SK-N-MC (cell line): ENCODE results near the gene USH2A.

ENCODE experiments used
- DNase-seq: peaks from one replicate; pipeline ENCODE4 v3.0.0-alpha.2; 2011; ENCODE audit warnings: low read depth, low spot score
- H3K27ac ChIP-seq: fragments of 200-600 bp; sonication (generic); 2 replicates; pipeline ENCODE4 v1.5.1; 2016; ENCODE audit warnings: mixed run types
- H3K36me3 ChIP-seq: fragments of 200-600 bp; sonication (generic); 2 replicates; pipeline ENCODE4 v1.6.1; 2017; ENCODE audit warnings: antibody characterized with exemption, low read length, mixed read lengths; ENCODE audit not compliant: insufficient read depth
- H3K4me3 ChIP-seq: fragments of 200-600 bp; sonication (generic); 2 replicates; pipeline ENCODE4 v1.5.1; 2016
- H3K9ac ChIP-seq: fragments of 200-600 bp; sonication (generic); 2 replicates; pipeline ENCODE4 v1.8.0; 2017; ENCODE audit warnings: mixed run types, mixed read lengths; ENCODE audit not compliant: insufficient read length
- H3K9me3 ChIP-seq: fragments of 200-600 bp; sonication (generic); 2 replicates; pipeline ENCODE4 v1.6.1; 2017; ENCODE audit warnings: low read depth, mild to moderate bottlenecking, antibody characterized with exemption, low read length, moderate library complexity, mixed read lengths
- EZH2 ChIP-seq: fragments of 200-600 bp; sonication (generic); IDR thresholded peaks from one replicate; pipeline ENCODE4 v1.6.1; 2017; ENCODE audit warnings: antibody characterized with exemption
- FOXP2 ChIP-seq: optimal IDR thresholded peaks from 2 replicates; pipeline ENCODE3; 2011; ENCODE audit warnings: mild to moderate bottlenecking, moderate library complexity; ENCODE audit not compliant: insufficient read depth; ENCODE audit errors: extremely low read length, control extremely low read depth
- POLR2AphosphoS5 ChIP-seq: IDR thresholded peaks from 2 replicates; pipeline ENCODE4 v1.6.1; 2012; ENCODE audit warnings: mild to moderate bottlenecking, low read depth, low read length, borderline replicate concordance

USH2A gene

GRCh38 chr1:216422821-216423520 lies at the start of gene USH2A:
USH2A (minus strand) TSS chr1:216423448; CDS start chr1:216422336, 1,112 bp downstream.
- H3K36me3 ChIP-seq: no peaks in the 10 kb centered on the region
- no peak within 1 kb of the TSS for H3K9ac ChIP-seq
- no peaks in the 10 kb centered on the region for H3K9me3 ChIP-seq
- H3K4me3 ChIP-seq: no peak within 1 kb of the TSS
- no peak within 1 kb of the TSS for H3K27ac ChIP-seq
- no peak for DNase-seq
- no peak for TF ChIP-seq POLR2AphosphoS5
- no peak for TF ChIP-seq EZH2
- TF ChIP-seq FOXP2: no peak

- Histone ChIP-seq H3K9ac (no peak overlapping the region), H3K36me3 (no peaks in the 10 kb centered on the region), H3K4me3 (no peak overlapping the region), H3K9me3 (no peaks in the 10 kb centered on the region), H3K27ac (no peak overlapping the region)
- no peak for DNase-seq
- TF ChIP-seq EZH2 (no peak), FOXP2 (no peak), POLR2AphosphoS5 (no peak)
Observed at GRCh38 chr1:216466162-216466801, 43.0 kb upstream of the USH2A start.

GRCh38 chr1:216464489-216464888 lies 41.2 kb upstream of the USH2A start:
- Histone ChIP-seq H3K4me3 (no peak overlapping the region), H3K36me3 (no peaks in the 10 kb centered on the region), H3K9me3 (no peaks in the 10 kb centered on the region), H3K27ac (no peak overlapping the region), H3K9ac (no peak overlapping the region)
- DNase-seq: no peak
- no peak for TF ChIP-seq POLR2AphosphoS5
- TF ChIP-seq FOXP2: no peak
- TF ChIP-seq EZH2: no peak

- no peaks in the 10 kb centered on the region for H3K36me3 ChIP-seq
- DNase-seq: no peak
- H3K27ac ChIP-seq: no peak overlapping the region
- no peaks in the 10 kb centered on the region for H3K9me3 ChIP-seq
- TF ChIP-seq POLR2AphosphoS5 (no peak), FOXP2 (no peak), EZH2 (no peak)
- no peak overlapping the region for H3K4me3 ChIP-seq
- H3K9ac ChIP-seq: no peak overlapping the region
Observed at GRCh38 chr1:216462066-216462775, 39.0 kb upstream of the USH2A start.

- TF ChIP-seq EZH2 (no peak), POLR2AphosphoS5 (no peak), FOXP2 (no peak)
- H3K36me3 ChIP-seq: no peaks in the 10 kb centered on the region
- H3K9me3 ChIP-seq: no peaks in the 10 kb centered on the region
- H3K4me3 ChIP-seq: no peak overlapping the region
- no peak overlapping the region for H3K27ac ChIP-seq
- no peak overlapping the region for H3K9ac ChIP-seq
- DNase-seq: no peak
Observed at GRCh38 chr1:216461466-216461865, 38.2 kb upstream of the USH2A start.

GRCh38 chr1:216459651-216460207 lies 36.5 kb upstream of the USH2A start:
- no peak for DNase-seq
- Histone ChIP-seq H3K9me3 (no peaks in the 10 kb centered on the region), H3K27ac (no peak overlapping the region), H3K4me3 (no peak overlapping the region), H3K9ac (no peak overlapping the region), H3K36me3 (no peaks in the 10 kb centered on the region)
- TF ChIP-seq FOXP2 (no peak), EZH2 (no peak), POLR2AphosphoS5 (no peak)

GRCh38 chr1:216458812-216459211 lies 35.6 kb upstream of the USH2A start:
- Histone ChIP-seq H3K9ac (no peak overlapping the region), H3K4me3 (no peak overlapping the region), H3K36me3 (no peaks in the 10 kb centered on the region), H3K27ac (no peak overlapping the region), H3K9me3 (no peaks in the 10 kb centered on the region)
- no peak for DNase-seq
- TF ChIP-seq FOXP2: no peak
- no peak for TF ChIP-seq POLR2AphosphoS5

- Histone ChIP-seq H3K4me3 (no peak overlapping the region), H3K27ac (no peak overlapping the region), H3K9me3 (no peaks in the 10 kb centered on the region), H3K9ac (no peak overlapping the region), H3K36me3 (no peaks in the 10 kb centered on the region)
- no peak for DNase-seq
- TF ChIP-seq EZH2 (no peak), FOXP2 (no peak), POLR2AphosphoS5 (no peak)
Observed at GRCh38 chr1:216457356-216457755, 34.1 kb upstream of the USH2A start.
